MCF 10A (cell line): ENCODE data around the gene NDUFAF3. TPM values are rescaled to one million over a fixed set of nuclear protein-coding genes. Genes with fewer than 3 reads are reported as not detected.

Experiments used
- BruUV-seq: library from RNA; stranded (reverse); fragments of 400-500 nt; replicated peaks from 2 replicates; lab custom pipeline; 2021; lab: Mats Ljungman, UMichigan
- CTCF ChIA-PET: fragments of 300-600 bp; sonication (Branson Sonifier 250); formaldehyde crosslinking; extraction: SDS; loops from one replicate; lab custom pipeline; 2021; ENCODE audit warnings: antibody characterized with exemption, inconsistent platforms; lab: Yijun Ruan, JAX
- POLR2A ChIA-PET: fragments of 300-600, 350-650 bp; sonication (Branson Sonifier 250); formaldehyde crosslinking; extraction: SDS; loops from one replicate; lab custom pipeline; 2020; ENCODE audit warnings: antibody characterized with exemption, inconsistent platforms; lab: Yijun Ruan, JAX
- DNase-seq: peaks from one replicate; pipeline ENCODE4 v3.0.0-alpha.2; 2018; ENCODE audit not compliant: unreplicated experiment
- H3K27ac Mint-ChIP-seq: one replicate; pipeline ENCODE4 v1.8.0; 2022; ENCODE audit warnings: mild to moderate bottlenecking, low read depth, mixed read lengths; ENCODE audit not compliant: unreplicated experiment
- H3K27me3 Mint-ChIP-seq: one replicate; pipeline ENCODE4 v1.8.0; 2022; ENCODE audit warnings: mixed read lengths; ENCODE audit not compliant: insufficient read depth, unreplicated experiment
- H3K36me3 Mint-ChIP-seq: one replicate; pipeline ENCODE4 v1.8.0; 2022; ENCODE audit warnings: mild to moderate bottlenecking, moderate library complexity, mixed read lengths; ENCODE audit not compliant: insufficient read depth, unreplicated experiment
- H3K4me1 Mint-ChIP-seq: one replicate; pipeline ENCODE4 v1.8.0; 2022; ENCODE audit warnings: mixed read lengths; ENCODE audit not compliant: insufficient read depth, unreplicated experiment
- H3K4me3 Mint-ChIP-seq: one replicate; pipeline ENCODE4 v1.8.0; 2022; ENCODE audit warnings: mild to moderate bottlenecking, moderate library complexity, mixed read lengths; ENCODE audit not compliant: unreplicated experiment
- H3K9me3 Mint-ChIP-seq: one replicate; pipeline ENCODE4 v1.8.0; 2022; ENCODE audit warnings: mixed read lengths; ENCODE audit not compliant: unreplicated experiment
- intact Hi-C: fragments of 100-400 bp; cut with micrococcal nuclease; formaldehyde crosslinking; loops from 2 replicates; pipeline ENCODE4 v1.14.1; 2022
- total RNA-seq: library from RNA; stranded (reverse); gene quantifications from 2 replicates; pipeline ENCODE4 v1.2.3, GENCODE V29; 2022
- TF ChIP-seq, protein P1 (sequence below): fragments of 200-600 bp; IDR thresholded peaks from one replicate; pipeline ENCODE4 v1.8.0; 2022; ENCODE audit warnings: antibody characterized with exemption, mild to moderate bottlenecking; ENCODE audit not compliant: unreplicated experiment

NDUFAF3 gene
- total RNA-seq, 1 experiment from 2014 or later = 77.8 TPM

DNA sequence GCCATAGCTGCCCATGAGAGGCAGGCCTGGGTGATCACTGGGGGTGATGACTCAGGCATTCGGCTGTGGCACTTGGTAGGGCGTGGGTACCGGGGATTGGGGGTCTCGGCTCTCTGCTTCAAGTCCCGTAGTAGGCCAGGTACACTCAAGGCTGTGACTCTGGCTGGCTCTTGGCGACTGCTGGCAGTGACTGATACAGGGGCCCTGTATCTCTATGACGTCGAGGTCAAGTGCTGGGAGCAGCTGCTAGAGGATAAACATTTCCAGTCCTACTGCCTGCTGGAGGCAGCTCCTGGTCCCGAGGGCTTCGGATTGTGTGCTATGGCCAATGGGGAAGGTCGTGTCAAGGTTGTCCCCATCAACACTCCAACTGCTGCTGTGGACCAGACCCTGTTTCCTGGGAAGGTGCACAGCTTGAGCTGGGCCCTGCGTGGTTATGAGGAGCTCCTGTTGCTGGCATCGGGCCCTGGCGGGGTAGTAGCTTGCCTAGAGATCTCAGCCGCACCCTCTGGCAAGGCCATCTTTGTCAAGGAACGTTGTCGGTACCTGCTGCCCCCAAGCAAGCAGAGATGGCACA lies 9.4 kb upstream of the NDUFAF3 start:
- peaks cover 10% of the 10 kb centered on the region for H3K4me1 Mint-ChIP-seq
- H3K27ac Mint-ChIP-seq = no peak overlapping the region
- H3K36me3 Mint-ChIP-seq = peaks cover 87% of the 10 kb centered on the region
- H3K9me3 Mint-ChIP-seq = no peaks in the 10 kb centered on the region
- DNase-seq = no peak
- TF ChIP-seq, protein P1, sequence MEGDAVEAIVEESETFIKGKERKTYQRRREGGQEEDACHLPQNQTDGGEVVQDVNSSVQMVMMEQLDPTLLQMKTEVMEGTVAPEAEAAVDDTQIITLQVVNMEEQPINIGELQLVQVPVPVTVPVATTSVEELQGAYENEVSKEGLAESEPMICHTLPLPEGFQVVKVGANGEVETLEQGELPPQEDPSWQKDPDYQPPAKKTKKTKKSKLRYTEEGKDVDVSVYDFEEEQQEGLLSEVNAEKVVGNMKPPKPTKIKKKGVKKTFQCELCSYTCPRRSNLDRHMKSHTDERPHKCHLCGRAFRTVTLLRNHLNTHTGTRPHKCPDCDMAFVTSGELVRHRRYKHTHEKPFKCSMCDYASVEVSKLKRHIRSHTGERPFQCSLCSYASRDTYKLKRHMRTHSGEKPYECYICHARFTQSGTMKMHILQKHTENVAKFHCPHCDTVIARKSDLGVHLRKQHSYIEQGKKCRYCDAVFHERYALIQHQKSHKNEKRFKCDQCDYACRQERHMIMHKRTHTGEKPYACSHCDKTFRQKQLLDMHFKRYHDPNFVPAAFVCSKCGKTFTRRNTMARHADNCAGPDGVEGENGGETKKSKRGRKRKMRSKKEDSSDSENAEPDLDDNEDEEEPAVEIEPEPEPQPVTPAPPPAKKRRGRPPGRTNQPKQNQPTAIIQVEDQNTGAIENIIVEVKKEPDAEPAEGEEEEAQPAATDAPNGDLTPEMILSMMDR = no peak
- H3K4me3 Mint-ChIP-seq = no peak overlapping the region
- CTCF ChIA-PET = interaction anchor here (1.2 to 1.4 kb wide), 2 partner anchors 21 to 25 kb away, joined by 3 to 4 read pairs; no protein-coding TSS in a partner anchor
- no peaks in the 10 kb centered on the region for H3K27me3 Mint-ChIP-seq
- BruUV-seq = no TSS peak
- intact Hi-C loops = no loop called here
- POLR2A ChIA-PET = interaction anchor here (0.5 to 8.3 kb wide), 11 partner anchors 8 to 573 kb away, joined by 3 to 251 read pairs (median 3); partner anchors contain the start of genes CCDC51, DALRD3, NDUFAF3 and P4HTM

DNA sequence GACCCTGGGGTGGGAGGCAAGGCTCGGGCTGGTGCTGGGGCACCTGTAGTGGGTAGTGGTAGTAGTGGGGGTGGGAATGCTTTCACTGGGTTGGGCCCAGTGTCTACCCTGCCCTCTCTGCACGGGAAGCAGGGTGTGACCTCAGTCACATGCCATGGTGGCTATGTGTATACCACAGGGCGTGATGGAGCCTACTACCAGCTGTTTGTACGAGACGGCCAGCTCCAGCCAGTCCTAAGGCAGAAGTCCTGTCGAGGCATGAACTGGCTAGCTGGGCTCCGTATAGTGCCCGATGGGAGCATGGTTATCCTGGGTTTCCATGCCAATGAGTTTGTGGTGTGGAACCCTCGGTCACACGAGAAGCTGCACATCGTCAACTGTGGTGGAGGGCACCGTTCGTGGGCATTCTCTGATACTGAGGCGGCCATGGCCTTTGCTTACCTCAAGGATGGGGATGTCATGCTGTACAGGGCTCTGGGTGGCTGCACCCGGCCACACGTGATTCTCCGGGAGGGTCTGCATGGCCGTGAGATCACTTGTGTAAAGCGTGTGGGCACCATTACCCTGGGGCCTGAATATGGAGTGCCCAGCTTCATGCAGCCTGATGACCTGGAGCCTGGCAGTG lies 8.7 kb upstream of the NDUFAF3 start:
- Mint-ChIP-seq H3K9me3 (no peaks in the 10 kb centered on the region), H3K27me3 (no peaks in the 10 kb centered on the region), H3K4me3 (no peak overlapping the region), H3K36me3 (peaks cover 87% of the 10 kb centered on the region), H3K4me1 (peaks cover 4% of the 10 kb centered on the region), H3K27ac (no peak overlapping the region)
- CTCF ChIA-PET = interaction anchor here (0.7 to 2.3 kb wide), 7 partner anchors 10 to 420 kb away, joined by 3 to 16 read pairs (median 5); partner anchors contain the start of genes P4HTM and QRICH1
- no peak for DNase-seq
- POLR2A ChIA-PET = interaction anchor here (0.5 to 3.5 kb wide), 7 partner anchors 9 to 573 kb away, joined by 3 to 15 read pairs (median 4); partner anchors contain the start of genes CCDC51, NDUFAF3, P4HTM and QRICH1
- BruUV-seq = no TSS peak
- intact Hi-C loops = no loop called here
- TF ChIP-seq, protein P1 = no peak

DNA sequence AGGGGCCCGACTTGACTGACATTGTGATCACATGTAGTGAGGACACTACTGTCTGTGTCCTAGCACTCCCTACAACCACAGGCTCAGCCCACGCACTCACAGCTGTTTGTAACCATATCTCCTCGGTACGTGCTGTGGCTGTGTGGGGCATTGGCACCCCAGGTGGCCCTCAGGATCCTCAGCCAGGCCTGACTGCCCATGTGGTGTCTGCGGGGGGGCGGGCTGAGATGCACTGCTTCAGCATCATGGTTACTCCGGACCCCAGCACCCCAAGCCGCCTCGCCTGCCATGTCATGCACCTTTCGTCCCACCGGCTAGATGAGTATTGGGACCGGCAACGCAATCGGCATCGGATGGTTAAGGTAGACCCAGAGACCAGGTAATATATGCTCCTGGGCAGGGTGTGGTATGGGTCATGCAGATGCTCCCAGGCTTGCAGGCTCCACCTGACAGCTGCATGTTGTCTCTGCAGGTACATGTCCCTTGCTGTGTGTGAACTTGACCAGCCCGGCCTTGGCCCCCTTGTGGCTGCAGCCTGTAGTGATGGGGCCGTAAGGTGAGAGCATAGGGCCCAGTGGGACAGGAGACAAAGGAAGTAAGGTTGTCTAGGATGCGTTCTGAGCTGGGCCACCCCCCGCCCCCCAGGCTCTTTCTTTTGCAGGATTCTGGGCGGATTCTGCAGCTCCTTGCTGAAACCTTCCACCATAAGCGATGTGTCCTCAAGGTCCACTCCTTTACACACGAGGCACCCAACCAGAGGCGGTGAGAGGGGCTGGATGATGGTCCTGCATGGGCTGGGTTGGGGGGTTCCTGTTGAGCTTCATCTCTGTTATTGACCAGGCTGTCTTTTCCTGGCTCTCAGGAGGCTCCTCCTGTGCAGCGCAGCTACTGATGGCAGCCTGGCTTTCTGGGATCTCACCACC lies 7.9 kb upstream of the NDUFAF3 start:
- intact Hi-C loops = loop anchor here (2.0 kb wide), 1 partner anchor 25 kb away; no protein-coding TSS in a partner anchor
- peaks cover 80% of the 10 kb centered on the region for H3K36me3 Mint-ChIP-seq
- peak; percentile 61 for DNase-seq
- no peaks in the 10 kb centered on the region for H3K27me3 Mint-ChIP-seq
- no peaks in the 10 kb centered on the region for H3K9me3 Mint-ChIP-seq
- H3K4me1 Mint-ChIP-seq = no peaks in the 10 kb centered on the region
- TF ChIP-seq, protein P1 = peak; percentile 55
- no TSS peak for BruUV-seq
- H3K27ac Mint-ChIP-seq = no peak overlapping the region
- ChIA-PET CTCF (interaction anchor here (0.6 to 2.3 kb wide), 8 partner anchors 10 to 436 kb away, joined by 3 to 16 read pairs (median 5); partner anchors contain the start of genes P4HTM and QRICH1), POLR2A (interaction anchor here (0.6 to 3.5 kb wide), 5 partner anchors 8 to 107 kb away, joined by 3 to 15 read pairs (median 4); partner anchors contain the start of genes NDUFAF3, P4HTM, QRICH1 and USP19)
- no peak overlapping the region for H3K4me3 Mint-ChIP-seq
